ENCODE results near the gene LMOD1. TPM values are rescaled to one million over a fixed set of nuclear protein-coding genes. Genes with fewer than 3 reads are reported as not detected.

The LMOD1 gene
- total and polyA plus RNA-seq, 12 donors, result 1.3 to 171 (median 76.1) TPM

DNA sequence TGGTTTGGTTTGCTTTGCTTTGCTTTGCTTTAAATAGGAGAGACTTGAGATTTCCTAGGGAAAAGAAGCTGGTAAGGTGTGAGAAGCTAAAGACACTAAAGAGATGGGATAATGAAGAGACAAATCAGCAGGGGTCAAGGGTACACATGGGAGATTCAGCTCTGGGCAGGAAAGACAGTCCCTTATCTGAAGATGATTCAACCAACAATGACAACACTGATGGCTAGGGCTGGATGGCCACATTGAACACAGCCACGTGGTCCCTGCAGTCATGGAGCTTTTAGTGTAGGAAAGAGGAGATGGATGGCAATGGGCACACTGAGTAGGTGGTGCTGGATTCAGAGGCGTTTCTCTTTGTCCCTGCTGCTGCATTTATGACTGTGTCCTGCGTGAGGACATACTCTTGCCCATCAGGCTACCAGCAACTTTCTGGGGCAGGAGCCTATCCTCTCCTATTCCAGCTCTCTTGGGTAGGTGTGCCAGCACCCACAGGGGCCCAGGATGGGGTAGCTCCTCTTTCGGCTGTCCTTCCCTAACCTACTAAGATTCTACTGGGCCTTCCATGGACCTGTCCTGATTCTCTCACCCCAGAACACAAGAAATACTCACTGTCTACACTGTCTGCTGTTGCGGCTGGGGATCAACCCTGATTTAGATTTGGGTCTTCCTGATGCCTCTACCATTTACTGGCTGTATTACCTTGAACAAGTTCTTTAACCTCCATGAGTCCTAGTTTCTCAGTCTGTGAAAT is 59.1 kb downstream of the LMOD1 start:
- peaks cover 49 to 73% of the 10 kb centered on the region in 2 donors for H3K4me1 ChIP-seq (replicated peaks in 1 of 2)
- peak overlapping the region in 3 of 5 donors; percentile 71 to 78 (median 74) for H3K27ac ChIP-seq
- WGBS, 4 donors, result 67 to 75% (median 69%) methylated on average over 5 of the region's 5 CpGs
- peak; percentile 14 to 83 (median 78) for DNase-seq
- no peaks in the 10 kb centered on the region for H3K27me3 ChIP-seq
- H3K4me3 ChIP-seq, result no peak overlapping the region
- H3K36me3 ChIP-seq (replicated peaks in 1 of 2), result no peaks in the 10 kb centered on the region
- no peak for TF ChIP-seq POLR2A (IDR thresholded peaks at IDR 0.05)
- TF ChIP-seq, protein P1, sequence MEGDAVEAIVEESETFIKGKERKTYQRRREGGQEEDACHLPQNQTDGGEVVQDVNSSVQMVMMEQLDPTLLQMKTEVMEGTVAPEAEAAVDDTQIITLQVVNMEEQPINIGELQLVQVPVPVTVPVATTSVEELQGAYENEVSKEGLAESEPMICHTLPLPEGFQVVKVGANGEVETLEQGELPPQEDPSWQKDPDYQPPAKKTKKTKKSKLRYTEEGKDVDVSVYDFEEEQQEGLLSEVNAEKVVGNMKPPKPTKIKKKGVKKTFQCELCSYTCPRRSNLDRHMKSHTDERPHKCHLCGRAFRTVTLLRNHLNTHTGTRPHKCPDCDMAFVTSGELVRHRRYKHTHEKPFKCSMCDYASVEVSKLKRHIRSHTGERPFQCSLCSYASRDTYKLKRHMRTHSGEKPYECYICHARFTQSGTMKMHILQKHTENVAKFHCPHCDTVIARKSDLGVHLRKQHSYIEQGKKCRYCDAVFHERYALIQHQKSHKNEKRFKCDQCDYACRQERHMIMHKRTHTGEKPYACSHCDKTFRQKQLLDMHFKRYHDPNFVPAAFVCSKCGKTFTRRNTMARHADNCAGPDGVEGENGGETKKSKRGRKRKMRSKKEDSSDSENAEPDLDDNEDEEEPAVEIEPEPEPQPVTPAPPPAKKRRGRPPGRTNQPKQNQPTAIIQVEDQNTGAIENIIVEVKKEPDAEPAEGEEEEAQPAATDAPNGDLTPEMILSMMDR (IDR thresholded peaks at IDR 0.05), result no peak
- no peaks in the 10 kb centered on the region for H3K9me3 ChIP-seq (replicated peaks in 1 of 3)
- intact Hi-C loops (cut with DNase I), result no loop called here

GRCh38 chr1:201886103-201886885 is 60.1 kb downstream of the LMOD1 start:
- no peaks in the 10 kb centered on the region for H3K27me3 ChIP-seq
- H3K27ac ChIP-seq, result peak overlapping the region; percentile 62 to 78 (median 71)
- peaks cover 49 to 73% of the 10 kb centered on the region in 2 donors for H3K4me1 ChIP-seq (replicated peaks in 1 of 2)
- H3K36me3 ChIP-seq (replicated peaks in 1 of 2), result no peaks in the 10 kb centered on the region
- DNase-seq, result peak in 1 of 7 donors; percentile 51
- WGBS, 4 donors, result 88 to 95% (median 90%) methylated on average over 9 of the region's 9 CpGs
- H3K9me3 ChIP-seq (replicated peaks in 1 of 3), result no peaks in the 10 kb centered on the region
- TF ChIP-seq, protein P1 (IDR thresholded peaks at IDR 0.05), result no peak
- no peak for TF ChIP-seq POLR2A (IDR thresholded peaks at IDR 0.05)
- intact Hi-C loops (cut with DNase I), result no loop called here
- no peak overlapping the region for H3K4me3 ChIP-seq

DNA sequence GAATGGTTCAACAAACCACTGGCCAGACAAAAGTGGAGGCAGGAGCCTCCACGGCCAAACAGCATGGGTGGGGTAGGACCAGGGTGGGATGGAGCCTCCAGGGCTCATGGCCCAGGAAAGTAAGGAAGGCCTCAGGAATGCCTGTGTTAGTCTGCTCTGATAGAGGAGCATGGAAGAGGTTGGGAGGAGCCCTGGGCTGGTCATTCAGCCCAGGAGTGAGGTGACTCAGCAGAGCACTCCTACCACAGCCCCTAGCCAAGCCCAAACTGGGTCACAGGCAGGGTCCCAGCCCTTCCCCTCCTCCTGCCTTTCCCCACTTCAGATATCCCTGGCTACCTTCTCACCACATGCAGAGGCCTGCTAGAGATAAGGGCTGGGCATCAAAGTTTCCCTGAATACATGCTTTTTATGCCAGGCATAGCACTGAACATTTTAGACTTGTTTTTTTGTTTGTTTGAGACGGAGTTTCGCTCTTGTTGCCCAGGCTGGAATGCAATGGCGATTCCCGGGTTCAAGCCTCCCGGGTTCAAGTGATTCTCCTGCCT is 60.7 kb downstream of the LMOD1 start:
- peak in 1 of 2 donors; percentile 35 for TF ChIP-seq POLR2A (IDR thresholded peaks at IDR 0.05)
- TF ChIP-seq, protein P1 (IDR thresholded peaks at IDR 0.05), result no peak
- peak; percentile 55 to 89 (median 85) for DNase-seq
- H3K36me3 ChIP-seq (replicated peaks in 1 of 2), result no peaks in the 10 kb centered on the region
- intact Hi-C loops (cut with DNase I), result no loop called here
- peaks cover 49 to 72% of the 10 kb centered on the region in 2 donors for H3K4me1 ChIP-seq (replicated peaks in 1 of 2)
- H3K9me3 ChIP-seq (replicated peaks in 1 of 3), result no peaks in the 10 kb centered on the region
- H3K4me3 ChIP-seq, result no peak overlapping the region
- no peaks in the 10 kb centered on the region for H3K27me3 ChIP-seq
- 66 to 69% (median 67%) methylated on average over 6 of the region's 6 CpGs for WGBS, 4 donors
- peak overlapping the region; percentile 62 to 78 (median 71) for H3K27ac ChIP-seq

GRCh38 chr1:201884425-201884824 is 61.9 kb downstream of the LMOD1 start:
- Histone ChIP-seq H3K27me3 (no peaks in the 10 kb centered on the region), H3K4me3 (no peak overlapping the region), H3K9me3 (replicated peaks in 1 of 3) (no peaks in the 10 kb centered on the region), H3K36me3 (replicated peaks in 1 of 2) (no peaks in the 10 kb centered on the region), H3K4me1 (replicated peaks in 1 of 2) (peaks cover 46 to 60% of the 10 kb centered on the region in 2 donors), H3K27ac (peak overlapping the region; percentile 62 to 78 (median 71))
- no peak for TF ChIP-seq POLR2A (IDR thresholded peaks at IDR 0.05)
- TF ChIP-seq, protein P1 (IDR thresholded peaks at IDR 0.05), result no peak
- peak in 1 of 7 donors; percentile 10 for DNase-seq
- intact Hi-C loops (cut with DNase I), result no loop called here
- 17 to 33% (median 19%) methylated on average over 1 of the region's 1 CpG; no CpG with 5 or more reads in 1 of the 4 donors for WGBS, 4 donors

All from adrenal gland (tissue), 12 donors.